HG03103 (cell line): ENCODE results near the gene ODC1.

Source experiments
- ATAC-seq: cut with Tn5 transposase; IDR thresholded peaks from one replicate; pipeline ENCODE4 v1.9.1; 2021; ENCODE audit warnings: low read depth; ENCODE audit not compliant: unreplicated experiment

The ODC1 gene

DNA sequence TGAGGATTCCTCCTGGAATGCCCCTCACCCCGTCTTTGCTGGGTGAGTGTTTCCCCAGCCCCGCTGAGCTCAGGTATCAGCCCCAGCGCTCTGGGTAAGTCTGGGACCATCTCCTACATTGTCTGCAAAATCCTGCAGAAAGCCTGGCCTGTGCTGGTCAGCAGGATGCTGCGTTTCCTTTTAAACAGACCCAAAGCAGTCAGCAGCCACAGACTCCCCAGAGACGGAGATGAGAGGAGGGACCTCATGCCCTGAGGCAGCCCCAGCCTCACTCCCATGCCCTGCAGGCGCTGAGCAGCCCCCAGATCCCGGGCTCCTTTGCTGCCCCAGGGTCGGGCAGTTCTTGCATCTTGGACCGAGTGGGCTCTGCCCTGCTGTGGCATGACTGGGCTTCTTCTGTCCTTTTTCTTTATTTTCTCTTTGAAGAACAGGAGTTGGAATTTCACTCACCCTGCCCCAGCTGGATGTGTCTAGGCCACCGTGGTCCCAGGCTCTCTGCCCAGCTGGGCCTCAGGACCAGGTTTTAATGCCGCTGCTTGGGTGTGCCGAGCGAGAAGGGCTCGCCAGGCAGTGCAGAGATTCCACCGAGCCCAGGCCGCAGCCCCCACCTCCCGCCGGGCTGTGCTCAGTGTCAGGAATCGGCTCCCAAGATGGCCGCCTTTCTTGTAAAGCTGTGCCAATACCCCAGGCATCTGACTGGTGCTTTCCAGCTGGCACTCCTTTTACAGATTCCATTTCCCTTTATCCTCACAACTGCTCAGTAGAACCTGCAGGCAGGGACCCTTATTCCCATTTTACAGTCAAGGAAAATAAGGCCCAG lies 43.6 kb downstream of the ODC1 start:
- ATAC-seq: no peak

DNA sequence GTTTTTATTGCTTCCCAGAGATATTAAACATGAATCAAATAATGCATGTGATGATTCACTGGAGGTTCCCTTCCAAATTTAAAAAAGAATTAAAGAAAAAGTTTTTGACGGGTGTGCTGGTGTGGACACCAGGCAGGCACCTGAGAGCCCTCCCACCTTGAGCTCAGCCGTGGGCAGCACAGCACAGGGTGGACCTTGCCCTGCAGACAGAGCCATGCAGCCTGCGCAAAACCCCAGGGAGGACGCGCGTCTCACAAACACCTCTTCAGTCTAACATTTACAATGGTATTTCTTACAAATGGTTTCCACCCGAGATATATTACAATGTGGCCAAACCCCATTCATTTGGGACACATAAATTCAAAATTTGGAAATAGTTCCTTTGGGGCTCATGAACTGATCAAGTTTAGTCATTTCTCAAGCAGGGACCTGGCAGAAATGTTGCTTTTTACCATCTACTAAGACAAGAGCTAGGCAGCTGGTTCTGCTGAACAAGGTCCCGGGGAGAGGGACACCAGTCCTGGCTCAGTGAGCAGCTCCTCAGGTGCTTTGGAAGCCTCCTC lies 45.4 kb downstream of the ODC1 start:
- ATAC-seq: no peak

DNA sequence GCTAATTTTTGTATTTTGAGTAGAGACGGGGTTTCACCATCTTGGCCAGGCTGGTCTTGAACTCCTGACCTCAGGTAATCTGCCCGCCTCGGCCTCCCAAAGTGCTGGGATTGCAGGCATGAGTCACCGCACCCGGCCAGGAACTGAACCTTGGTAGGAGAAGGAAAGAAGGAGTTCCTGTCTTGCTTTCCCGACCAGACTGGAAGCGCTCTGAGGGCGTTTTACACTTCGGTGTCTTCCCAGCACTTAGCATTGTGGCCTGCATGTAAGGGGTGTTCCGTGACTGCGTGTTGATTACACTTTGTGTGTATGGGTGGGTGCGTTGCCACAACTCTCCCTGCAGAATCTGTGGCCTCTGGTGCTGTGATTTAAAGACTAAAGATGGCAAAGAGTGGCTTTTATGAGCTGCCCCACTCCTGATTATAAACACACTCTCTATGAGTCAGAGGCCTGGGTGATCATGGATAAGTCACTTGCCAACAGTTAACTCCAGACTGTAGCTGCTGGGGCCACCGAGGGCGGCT lies 46.0 kb downstream of the ODC1 start:
- ATAC-seq: no peak

DNA sequence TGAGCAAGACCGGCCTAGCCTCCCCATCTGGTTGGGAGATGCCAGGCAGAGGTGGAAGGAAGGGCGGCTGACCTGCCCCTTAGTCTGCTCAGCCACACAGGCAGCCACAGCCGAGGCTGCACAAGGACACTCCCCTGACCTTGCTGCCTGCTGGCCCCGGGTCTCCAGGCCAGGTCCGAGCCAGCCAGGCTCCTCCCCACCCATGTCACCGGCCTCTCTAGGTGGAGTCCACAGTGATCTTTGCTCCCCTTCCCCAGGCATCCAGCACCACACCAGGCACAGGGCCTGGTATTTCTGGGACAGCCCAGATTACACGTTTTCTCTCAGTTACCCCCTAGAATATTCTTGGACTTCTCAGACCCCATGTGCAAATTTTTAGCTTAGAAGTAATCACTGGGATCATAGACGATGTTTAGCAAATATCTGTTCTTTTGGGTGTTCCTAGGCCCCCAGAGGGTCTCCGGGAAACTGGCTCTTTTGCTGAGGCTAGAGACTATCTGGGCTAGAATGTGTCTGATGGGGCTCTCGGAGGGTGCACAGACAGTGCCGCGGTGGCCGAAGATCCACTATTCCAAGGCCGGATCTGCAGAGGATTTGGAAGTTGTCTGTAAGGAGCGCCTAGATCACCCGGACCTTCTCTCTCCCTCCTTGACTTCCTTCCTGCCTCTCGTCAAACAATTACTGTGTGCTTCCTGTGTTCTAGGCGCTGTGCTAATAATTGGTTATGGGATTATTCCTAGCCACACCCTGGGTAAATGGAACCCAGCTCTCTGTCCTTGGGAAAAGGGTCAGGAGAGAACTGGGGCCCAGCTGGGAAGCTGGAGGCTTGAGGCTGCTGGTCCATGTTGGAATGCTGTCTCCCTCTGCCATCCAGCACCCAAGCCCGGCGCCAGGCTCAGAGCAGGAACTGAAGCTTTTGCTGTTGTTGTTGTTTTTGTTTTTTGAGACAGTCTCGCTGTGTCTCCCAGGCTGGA lies 46.9 kb downstream of the ODC1 start:
- ATAC-seq: no peak

DNA sequence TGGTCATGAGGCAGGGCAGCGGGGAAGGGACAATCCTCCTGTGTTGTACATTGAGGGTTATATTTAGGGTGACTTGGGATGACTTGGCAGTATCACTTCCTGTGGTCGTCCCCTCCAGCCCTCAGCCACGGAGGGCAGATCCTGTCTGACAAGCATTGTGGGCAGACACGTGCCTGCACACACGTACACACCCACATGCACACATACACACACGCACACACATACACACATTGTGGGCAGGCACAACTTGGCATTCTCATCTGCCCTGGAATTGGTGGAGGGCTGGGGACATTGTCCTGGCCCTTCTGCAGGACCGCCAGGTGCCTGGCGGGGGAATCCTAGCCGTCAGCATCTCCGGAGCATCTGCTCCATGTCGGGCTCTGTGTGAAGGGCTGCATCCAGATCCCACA lies 47.6 kb downstream of the ODC1 start:
- no peak for ATAC-seq

DNA sequence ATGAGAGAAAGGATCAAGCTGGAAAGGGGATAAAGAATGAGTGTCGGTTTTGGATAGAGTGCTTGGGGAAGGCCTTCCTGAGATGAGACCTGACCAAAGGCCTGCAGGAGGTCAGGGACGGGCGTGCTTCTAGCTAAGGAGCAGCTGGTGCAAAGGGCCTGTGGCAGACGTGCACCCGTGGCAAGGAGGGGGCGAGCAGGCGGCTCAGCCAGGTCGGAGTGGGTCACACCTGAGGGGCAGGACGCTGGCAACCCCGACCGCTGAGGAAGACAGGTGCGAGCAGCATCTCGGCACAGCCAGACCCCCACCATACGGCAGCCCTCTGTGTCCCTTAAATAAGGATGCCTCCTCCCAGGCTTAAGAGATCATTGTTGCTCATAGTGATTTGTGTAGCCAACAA lies 48.1 kb downstream of the ODC1 start:
- ATAC-seq: no peak

DNA sequence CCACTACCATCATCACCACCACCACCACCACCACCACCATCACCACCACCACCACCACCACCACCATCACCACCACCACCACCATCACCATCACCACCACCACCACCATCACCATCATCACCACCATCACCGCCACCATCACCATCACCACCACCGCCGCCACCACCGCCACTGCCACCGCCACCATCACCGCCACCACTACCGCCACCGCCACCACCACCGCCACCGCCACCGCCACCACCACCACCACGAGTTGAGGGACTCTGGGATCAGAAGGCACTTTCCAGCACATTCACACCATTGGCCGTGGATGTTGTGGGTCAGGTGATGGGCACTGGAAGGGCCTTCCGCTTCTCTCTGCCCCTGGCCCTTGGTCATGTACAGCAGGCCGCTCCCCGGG lies 48.8 kb downstream of the ODC1 start:
- no peak for ATAC-seq

DNA sequence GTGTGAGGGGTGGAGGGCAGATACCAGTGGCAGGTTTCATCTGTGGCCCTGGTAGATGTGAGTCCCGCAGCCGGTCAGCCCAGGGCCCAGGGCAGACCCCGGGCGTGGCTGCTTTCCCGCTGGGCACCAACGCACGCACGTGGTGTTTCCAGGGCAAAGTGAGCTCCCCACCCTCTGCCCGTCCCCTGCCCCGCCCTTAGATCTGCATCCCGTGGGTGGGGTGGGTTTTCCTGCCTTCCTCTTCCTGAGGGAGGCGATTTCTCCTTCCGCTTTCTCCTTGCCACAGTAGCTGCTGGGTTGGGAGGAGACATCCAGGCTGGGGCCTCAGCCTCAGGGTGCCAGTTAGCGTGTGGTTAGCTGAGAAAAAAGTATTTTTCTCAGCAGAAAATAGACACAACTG lies 49.6 kb downstream of the ODC1 start:
- ATAC-seq: no peak

DNA sequence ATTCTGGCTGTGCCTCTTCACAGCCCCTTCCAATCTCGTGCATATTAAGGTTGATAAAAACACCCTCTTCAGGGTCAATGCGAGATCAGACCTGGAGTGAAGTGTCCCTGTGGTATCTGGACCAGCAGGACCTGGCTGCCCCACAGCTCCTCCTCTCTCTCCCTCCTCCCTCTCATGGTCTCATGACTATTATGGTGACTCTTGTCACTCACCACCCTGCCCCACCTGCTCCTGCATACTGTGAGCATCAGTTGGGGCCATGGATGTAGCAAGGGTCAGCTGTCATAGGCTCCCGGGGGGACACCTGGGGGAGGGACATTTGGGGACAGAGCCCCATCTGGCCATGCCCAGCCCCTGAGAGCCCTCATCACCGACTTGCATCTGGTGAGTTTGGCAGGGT lies 50.2 kb downstream of the ODC1 start:
- no peak for ATAC-seq

DNA sequence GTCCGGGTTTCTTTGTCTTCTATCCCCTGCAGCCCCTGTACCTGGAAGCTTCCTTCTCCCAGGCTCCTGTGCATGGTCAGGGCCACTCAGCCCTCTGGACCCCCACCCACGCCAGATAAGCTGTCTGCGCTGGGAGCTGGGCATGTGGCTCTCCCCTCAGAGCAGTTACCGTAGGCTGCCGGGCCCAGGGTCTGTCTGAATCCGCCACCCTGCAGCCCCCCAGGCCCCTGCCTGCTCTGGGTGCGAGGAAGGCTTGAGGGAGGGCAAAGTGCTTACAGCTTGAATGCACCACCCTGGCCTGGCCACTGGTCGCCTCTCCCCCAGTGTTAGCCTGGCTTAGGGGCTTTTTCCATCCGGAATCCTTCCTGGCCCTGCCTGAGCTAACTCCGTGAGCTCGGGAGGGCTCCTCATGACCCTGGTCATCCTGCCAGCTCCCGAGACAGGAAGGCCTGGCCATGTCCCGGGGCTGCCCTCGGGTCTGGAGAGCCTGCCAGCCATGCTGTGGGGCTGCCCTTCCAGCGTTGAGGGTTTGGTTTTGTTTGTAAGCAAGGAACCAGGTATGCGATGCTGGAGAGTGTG lies 50.7 kb downstream of the ODC1 start:
- ATAC-seq: no peak

DNA sequence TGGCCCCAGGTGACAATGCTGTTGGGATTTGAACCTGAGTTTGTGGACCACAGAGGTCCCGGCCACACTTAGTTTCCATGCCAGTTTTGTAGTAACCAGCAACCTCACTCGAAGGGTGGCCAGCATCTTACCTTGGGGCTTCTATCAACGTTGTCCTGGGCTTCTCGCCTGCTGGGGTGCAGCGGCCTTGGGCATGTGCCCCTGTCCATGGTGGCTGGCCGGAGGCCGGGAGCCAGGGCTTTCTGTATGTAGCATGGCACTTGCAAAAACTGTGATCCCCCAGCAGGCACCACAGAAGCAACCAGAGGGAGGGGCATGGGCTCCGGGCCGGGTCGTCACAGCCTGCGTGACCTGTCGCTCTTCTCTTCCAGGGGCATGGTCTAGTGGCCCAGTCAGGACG lies 51.7 kb downstream of the ODC1 start:
- ATAC-seq: no peak

DNA sequence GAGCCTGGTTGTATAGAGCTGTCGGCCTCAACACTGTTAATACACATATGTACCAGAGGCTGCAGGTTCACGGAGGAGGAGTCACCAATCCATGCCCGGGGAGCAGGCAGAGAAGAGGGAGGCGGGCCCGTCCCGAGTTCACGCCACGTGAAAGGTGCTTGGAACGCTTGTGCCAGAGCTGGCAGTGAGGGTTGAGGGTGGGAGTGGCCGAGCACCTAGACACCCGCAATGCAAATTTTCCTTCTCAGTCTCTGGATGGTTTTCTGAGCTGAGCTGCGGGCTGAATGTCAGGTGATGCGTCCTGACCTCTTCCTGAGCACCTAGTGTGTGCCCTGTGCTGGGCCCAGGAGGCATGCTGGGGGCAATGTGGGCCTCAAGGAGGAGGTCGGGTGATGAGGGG lies 52.2 kb downstream of the ODC1 start:
- no peak for ATAC-seq

DNA sequence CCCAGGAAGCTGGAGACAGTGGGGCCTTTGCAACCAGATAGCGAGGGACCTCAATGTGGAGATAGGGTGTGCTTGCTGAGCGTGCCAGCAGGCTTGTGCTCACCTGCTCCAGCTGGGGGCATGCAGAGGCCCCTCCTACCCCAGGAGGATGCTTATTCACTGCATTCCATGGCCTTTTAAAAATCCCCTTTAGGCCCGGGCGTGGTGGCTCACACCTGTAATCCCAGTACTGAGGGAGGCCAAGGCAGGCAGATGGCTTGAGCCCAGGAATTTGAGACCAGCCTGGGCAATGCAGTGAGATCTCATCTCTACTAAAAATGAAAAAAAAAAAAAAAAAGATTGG lies 54.5 kb downstream of the ODC1 start:
- ATAC-seq: no peak

DNA sequence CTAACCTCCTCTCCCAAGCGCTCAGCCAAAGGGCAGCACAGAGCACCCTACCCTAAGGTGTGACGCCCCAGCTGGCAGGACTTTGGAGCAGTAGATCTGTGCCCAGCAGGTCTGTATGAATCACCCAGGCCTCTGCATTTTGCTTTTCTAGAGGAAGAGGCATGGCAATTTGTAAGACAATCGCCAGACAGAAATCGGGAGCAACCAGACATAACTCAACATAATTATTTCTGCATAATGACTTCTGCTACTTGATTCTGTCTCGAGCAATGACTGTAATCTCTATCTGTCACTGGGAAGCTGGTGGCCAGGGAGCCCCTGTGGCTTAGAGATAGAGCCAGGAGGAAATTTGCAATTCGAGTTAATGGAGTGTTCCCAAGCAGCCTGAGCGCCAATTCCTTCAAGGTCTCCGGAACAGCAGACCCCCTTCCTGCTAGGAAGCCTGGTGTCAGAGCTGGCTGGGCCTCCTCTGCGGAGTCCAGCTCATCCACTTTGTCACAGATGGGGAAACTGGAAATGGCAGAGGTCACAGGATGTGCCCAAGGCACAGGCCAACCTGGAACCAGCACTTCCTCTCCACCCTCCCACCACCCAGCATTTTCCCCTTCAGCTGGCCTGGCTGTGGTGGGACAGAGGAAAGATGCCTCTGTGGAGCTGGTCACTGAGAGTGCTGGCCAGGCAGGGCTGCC lies 55.0 kb downstream of the ODC1 start:
- no peak for ATAC-seq

DNA sequence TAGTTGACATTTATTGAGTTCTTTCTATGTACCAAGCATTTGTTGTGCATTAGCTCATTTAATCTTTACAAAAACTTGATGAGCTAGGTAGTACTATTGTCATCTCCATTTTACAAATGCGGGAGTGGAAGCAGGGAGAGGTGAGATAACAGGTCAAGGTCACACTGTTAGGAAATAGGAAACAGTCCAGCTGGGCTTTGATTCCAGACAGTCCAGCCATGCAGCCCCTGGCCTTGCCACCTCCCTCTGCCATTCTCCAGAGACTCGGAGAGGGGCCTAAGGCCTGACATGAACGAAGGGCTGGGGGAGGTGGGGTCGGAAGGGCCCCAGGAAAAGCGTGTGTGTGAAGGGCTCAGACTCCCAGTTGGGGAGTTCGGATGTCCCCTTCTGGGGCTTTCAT lies 55.6 kb downstream of the ODC1 start:
- no peak for ATAC-seq

DNA sequence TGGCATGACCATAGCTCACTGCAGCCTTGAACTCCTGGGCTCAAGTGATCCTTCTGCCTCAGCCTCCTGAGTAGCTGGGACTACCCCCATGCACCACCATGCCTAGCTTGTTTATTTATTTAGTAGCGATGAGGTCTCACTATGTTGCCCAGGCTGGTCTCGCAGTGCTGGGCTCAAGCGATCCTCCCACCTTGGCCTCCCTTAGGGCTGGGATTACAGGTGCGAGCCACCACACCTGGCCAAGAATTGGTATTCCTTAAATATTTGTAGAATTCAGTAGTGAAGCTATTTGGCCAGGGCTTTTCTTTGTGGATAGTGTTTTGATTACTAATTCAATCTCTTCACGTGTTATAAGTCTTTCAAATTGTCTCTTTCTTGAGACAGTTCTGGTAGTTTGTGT lies 56.0 kb downstream of the ODC1 start:
- no peak for ATAC-seq

DNA sequence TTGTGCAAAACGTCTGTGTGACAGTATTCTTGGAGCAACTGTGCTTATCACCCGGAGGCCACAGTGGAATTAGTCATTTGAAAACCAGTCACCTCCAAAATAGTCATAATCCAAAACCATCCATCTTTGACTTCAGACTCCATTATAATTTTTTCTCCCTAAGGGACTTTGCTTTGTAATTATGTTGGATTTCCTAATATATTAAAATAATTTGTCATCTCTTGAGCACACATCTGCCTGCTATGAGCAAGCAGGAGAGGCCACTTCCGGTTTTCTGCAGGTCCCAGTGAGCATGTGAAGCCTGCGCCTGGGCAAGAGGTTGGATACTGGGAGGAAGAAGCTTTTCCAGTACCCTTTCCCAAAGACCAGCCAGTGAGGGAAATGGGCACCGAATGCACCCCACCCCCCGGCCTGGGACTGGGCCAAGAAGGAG lies 57.7 kb downstream of the ODC1 start:
- ATAC-seq: no peak
